ENCODE data around the gene SUCNR1.
"Not testable (repeated sequence)": the region's sequence is repeated elsewhere in the genome, so short reads cannot be mapped to it uniquely, and the experiment has no call there.

SUCNR1 gene

DNA sequence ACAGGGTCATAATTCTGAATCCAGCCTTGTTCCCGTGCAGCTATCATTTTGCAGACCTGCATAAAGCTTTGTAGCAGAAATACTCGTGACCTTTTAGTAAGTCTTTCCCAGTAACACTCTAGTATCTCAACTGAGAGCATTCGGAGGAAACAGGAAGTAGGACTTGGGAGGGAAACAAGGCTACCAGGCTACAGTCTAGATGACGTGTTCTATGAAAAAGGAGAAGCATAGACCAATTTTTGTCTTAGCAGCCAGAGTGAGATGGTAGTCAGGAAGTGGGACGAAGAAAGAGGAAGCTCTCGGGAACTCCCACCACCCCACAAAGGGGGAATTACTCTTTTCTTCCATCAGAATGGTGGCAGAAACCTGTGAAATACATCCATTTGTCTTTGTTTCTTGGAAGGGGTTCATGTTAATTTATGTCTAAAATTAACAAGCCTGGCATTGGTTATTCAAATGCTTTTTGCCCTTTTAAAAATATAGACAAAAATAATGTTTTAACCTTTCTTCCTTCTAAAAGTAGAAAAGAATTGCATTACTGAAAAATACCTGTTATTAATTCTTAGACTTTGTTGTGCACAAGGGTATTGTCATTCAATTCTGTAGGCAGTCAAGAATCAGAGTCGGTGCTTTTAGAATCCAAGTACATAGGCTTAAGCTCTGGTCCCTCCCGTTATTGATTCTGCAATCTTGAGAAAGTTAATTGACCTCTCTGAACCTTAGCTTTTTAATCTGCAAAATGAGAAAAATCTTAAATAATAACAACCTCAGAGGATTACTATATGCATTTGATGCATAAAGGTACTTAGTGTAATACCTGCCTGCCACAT lies 1.6 kb upstream of the SUCNR1 start:
- no peak for TF ChIP-seq ZFX (IDR thresholded peaks at IDR 0.05; ENCODE audit: borderline replicate concordance)
- TF ChIP-seq, protein P1, sequence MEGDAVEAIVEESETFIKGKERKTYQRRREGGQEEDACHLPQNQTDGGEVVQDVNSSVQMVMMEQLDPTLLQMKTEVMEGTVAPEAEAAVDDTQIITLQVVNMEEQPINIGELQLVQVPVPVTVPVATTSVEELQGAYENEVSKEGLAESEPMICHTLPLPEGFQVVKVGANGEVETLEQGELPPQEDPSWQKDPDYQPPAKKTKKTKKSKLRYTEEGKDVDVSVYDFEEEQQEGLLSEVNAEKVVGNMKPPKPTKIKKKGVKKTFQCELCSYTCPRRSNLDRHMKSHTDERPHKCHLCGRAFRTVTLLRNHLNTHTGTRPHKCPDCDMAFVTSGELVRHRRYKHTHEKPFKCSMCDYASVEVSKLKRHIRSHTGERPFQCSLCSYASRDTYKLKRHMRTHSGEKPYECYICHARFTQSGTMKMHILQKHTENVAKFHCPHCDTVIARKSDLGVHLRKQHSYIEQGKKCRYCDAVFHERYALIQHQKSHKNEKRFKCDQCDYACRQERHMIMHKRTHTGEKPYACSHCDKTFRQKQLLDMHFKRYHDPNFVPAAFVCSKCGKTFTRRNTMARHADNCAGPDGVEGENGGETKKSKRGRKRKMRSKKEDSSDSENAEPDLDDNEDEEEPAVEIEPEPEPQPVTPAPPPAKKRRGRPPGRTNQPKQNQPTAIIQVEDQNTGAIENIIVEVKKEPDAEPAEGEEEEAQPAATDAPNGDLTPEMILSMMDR (IDR thresholded peaks at IDR 0.05): no peak
- no peak overlapping the region for H3K27ac ChIP-seq

DNA sequence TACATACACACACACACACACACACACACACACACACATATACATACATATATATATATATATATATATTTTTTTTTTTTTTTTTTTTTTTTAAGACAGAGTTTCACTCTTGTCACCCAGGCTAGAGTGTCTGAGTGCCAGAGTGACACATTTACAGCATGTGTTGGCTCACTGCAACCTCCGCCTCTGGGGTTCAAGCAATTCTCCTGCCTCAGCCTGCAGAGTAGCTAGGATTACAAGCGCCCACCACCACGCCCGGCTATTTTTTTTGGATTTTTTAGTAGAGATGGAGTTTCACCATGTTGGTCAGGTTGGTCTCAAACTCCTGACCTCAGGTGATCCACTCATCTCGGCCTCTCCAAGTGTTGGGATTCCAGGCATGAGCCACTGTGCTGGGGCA lies 636 bp downstream of the SUCNR1 start:
- not testable (repeated sequence) for H3K27ac ChIP-seq

DNA sequence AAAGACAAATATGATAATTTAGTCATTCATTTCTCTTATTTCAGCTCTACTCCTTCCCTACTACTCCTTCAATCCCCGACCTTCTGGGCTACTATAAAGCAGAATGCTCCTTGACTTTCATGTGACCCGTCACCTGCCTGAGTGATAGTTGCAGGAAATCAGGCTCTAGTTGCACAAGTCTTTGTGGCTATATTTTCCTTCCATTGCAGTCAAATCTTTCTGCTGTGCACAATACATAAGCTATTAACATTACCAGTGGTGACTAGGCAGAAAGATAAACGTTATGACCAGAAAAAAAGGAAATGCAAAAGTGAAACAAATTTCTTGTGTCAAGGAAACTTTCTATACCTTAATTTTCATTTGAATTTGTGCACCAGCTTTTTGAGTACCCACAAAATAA lies 2.3 kb downstream of the SUCNR1 start:
- no peak for TF ChIP-seq ZFX (IDR thresholded peaks at IDR 0.05; ENCODE audit: borderline replicate concordance)
- TF ChIP-seq, protein P1 (IDR thresholded peaks at IDR 0.05): no peak
- no peak overlapping the region for H3K27ac ChIP-seq

DNA sequence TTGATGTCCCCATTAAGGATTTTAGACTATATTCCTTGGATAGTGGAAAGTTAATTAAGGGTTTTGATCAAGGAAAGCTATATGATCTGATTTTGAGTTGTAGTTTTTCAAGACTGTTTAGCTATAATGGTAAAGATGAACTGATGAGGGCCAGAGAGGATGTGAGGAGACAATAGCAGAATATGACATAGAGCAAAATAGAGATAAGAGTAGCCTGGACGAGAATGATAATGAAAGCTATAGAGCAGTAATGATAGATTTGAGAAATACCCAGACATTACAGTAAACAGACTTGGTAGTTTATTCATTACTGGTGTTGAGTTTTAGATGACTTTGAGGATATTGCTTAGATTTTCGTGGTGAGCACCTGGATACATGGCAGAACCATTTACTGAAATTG lies 3.8 kb downstream of the SUCNR1 start:
- no peak for TF ChIP-seq ZFX (IDR thresholded peaks at IDR 0.05; ENCODE audit: borderline replicate concordance)
- TF ChIP-seq, protein P1 (IDR thresholded peaks at IDR 0.05): no peak
- no peak overlapping the region for H3K27ac ChIP-seq

DNA sequence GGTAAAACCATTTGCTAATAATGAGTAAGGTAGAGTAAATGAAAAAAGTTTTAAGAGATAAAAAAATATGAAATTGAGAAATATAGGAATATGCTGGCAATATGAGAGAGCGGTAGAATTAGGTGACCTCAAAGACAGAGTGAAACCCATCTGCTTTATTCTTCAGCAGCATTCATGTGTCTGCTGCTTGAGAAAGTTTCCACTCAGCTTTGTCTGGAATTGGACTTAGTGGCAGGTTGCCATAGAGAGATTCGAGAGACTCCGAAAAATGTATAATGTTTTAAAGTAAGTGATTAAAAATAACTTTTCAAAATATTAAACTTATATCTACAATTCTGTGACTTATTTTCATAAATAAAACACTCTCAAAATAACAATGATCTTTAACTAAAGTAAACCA lies 5.0 kb downstream of the SUCNR1 start:
- TF ChIP-seq ZFX (IDR thresholded peaks at IDR 0.05; ENCODE audit: borderline replicate concordance): no peak
- TF ChIP-seq, protein P1 (IDR thresholded peaks at IDR 0.05): no peak
- no peak overlapping the region for H3K27ac ChIP-seq

DNA sequence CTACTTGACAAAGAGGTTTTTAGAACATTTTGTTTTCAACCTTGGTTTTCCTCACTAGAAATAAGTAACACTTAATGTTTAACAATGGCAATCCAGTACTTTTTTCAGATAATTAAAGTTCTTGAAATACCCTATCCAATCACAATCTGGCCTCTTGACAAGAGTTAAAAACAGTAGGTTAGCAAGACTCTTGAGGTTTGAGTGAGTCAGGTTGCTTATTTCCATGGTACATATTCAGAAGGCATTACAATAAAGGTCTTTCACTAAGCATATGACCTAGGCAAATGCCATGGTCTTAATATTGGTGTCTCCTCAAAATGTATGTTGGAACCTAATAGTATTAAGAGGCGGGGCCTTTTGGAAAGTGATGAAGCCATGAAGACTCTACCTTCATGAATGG lies 5.6 kb downstream of the SUCNR1 start:
- H3K27ac ChIP-seq: no peak overlapping the region
- no peak for TF ChIP-seq ZFX (IDR thresholded peaks at IDR 0.05; ENCODE audit: borderline replicate concordance)
- TF ChIP-seq, protein P1 (IDR thresholded peaks at IDR 0.05): no peak

DNA sequence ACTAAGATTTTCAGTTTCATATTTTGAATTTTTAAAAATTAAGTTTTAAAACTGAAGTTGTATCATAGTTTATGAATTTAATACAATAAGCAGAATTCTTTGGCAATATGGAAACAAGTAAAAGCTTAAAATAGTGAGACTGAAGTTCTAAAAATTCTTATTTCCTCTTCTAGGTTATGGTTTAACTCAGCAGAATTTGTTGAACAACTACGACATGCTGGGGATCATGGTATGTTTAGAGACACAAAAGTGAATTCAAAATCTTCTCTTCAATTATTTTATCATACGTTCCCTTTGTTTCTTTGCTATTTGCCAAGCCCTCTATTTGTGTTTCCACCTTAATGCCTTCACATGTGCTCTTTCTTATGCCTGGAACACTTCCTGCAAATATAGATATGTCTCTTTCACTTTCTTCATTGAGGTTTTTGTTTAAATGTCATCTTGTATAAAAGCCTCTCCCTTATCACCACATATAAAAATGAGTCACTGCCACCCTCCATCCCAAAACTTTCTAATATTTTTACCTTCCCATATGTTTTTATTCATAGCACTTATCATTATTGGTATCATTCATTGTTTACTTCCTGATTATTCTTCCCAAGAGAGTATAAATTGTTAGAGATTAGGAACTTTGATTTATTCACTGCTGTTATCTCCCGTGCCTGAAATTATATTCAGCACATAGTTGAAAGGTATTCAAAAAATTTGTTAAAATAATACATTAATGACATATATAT lies 6.4 kb downstream of the SUCNR1 start:
- no peak for TF ChIP-seq ZFX (IDR thresholded peaks at IDR 0.05; ENCODE audit: borderline replicate concordance)
- TF ChIP-seq, protein P1 (IDR thresholded peaks at IDR 0.05): no peak
- H3K27ac ChIP-seq: no peak overlapping the region
